SK-N-SH (cell line): Measurements from ENCODE around the gene CPED1. TPM values are rescaled to one million over a fixed set of nuclear protein-coding genes. Genes with fewer than 3 reads are reported as not detected.

Experiments used
- CTCF ChIA-PET: fragments of 300-600, 350-600 bp; formaldehyde crosslinking; extraction: SDS; loops from one replicate; lab custom pipeline; 2021; lab: Yijun Ruan, JAX
- POLR2A ChIA-PET: fragments of 350-600 bp; sonication (Branson Sonifier 250); formaldehyde crosslinking; extraction: SDS; loops from one replicate; lab custom pipeline; 2020; ENCODE audit warnings: antibody characterized with exemption, inconsistent platforms; lab: Yijun Ruan, JAX
- DNase-seq: peaks from one replicate; pipeline ENCODE4 v3.0.0; 2012
- H2AFZ ChIP-seq: fragments of 200-600 bp; sonication (generic); 2 replicates; pipeline ENCODE4 v1.8.1; 2016; ENCODE audit warnings: antibody characterized with exemption, mild to moderate bottlenecking, low read depth
- H3F3A ChIP-seq: fragments of 200-600 bp; sonication (generic); replicated peaks from 2 replicates; pipeline ENCODE3; 2016; ENCODE audit warnings: antibody characterized with exemption, mild to moderate bottlenecking; ENCODE audit not compliant: insufficient read depth
- H3K27ac ChIP-seq, 2 experiments: fragments of 200-500 bp in 1 of 2; fragments of 200-600 bp in 1 of 2; sonication (Bioruptor generic) in 1 of 2; sonication (generic), shearing (Covaris generic) in 1 of 2; 2 replicates each; pipeline versions ENCODE4 v1.5.1 to v1.6.1; 2014 to 2016; ENCODE audit warnings: low read depth in 2 of 2, inconsistent platforms in 1 of 2, low read length in 1 of 2, mild to moderate bottlenecking in 1 of 2, mixed read lengths in 1 of 2
- H3K27me3 ChIP-seq: fragments of 200-600 bp; sonication (generic), shearing (Covaris generic); 2 replicates; pipeline ENCODE4 v1.6.1; 2016; ENCODE audit warnings: mixed run types; ENCODE audit not compliant: insufficient read depth
- H3K36me3 ChIP-seq, 2 experiments: fragments of 200-500 bp in 1 of 2; fragments of 200-600 bp in 1 of 2; sonication (Bioruptor generic) in 1 of 2; sonication (generic) in 1 of 2; replicated peaks in 1 of 2; 2 replicates each; pipeline versions ENCODE3 to v1.5.1; 2014 to 2016; ENCODE audit warnings: low read length in 1 of 2, mild to moderate bottlenecking in 1 of 2; ENCODE audit not compliant: insufficient read depth in 2 of 2, control insufficient read depth in 1 of 2
- H3K4me1 ChIP-seq, 2 experiments: fragments of 200-500 bp in 1 of 2; fragments of 200-600 bp in 1 of 2; sonication (Bioruptor generic) in 1 of 2; sonication (generic), shearing (Covaris generic) in 1 of 2; 2 replicates each; pipeline versions ENCODE4 v1.5.1 to v1.6.1; 2014 to 2016; ENCODE audit warnings: low read depth in 1 of 2, low read length in 1 of 2, mixed run types in 1 of 2; ENCODE audit not compliant: insufficient read depth in 2 of 2, control insufficient read depth in 1 of 2
- H3K4me2 ChIP-seq: fragments of 200-600 bp; sonication (generic), shearing (Covaris generic); 2 replicates; pipeline ENCODE4 v1.6.1; 2017; ENCODE audit warnings: mixed run types
- H3K4me3 ChIP-seq, 2 experiments: fragments of 200-500 bp in 1 of 2; fragments of 200-600 bp in 1 of 2; sonication (Bioruptor generic) in 1 of 2; sonication (generic), shearing (Covaris generic) in 1 of 2; 2 replicates each; pipeline versions ENCODE4 v1.5.1 to v1.8.1; 2014 to 2016; ENCODE audit warnings: low read depth in 2 of 2, inconsistent platforms in 1 of 2, low read length in 1 of 2, mild to moderate bottlenecking in 1 of 2, mixed read lengths in 1 of 2, moderate library complexity in 1 of 2
- H3K79me2 ChIP-seq: fragments of 200-600 bp; sonication (generic); 2 replicates; pipeline ENCODE4 v1.8.1; 2017; ENCODE audit warnings: mild to moderate bottlenecking; ENCODE audit not compliant: insufficient read depth
- H3K9ac ChIP-seq: fragments of 200-600 bp; sonication (generic); 2 replicates; pipeline ENCODE4 v1.6.1; 2017; ENCODE audit warnings: mixed run types
- H3K9me2 ChIP-seq: fragments of 200-600 bp; sonication (generic); 2 replicates; pipeline ENCODE4 v1.6.1; 2017; ENCODE audit warnings: mixed run types
- H3K9me3 ChIP-seq: fragments of 200-600 bp; sonication (generic); 2 replicates; pipeline ENCODE4 v1.6.1; 2017; ENCODE audit warnings: mixed run types, mild to moderate bottlenecking, moderate library complexity
- H4K20me1 ChIP-seq: fragments of 200-600 bp; sonication (generic); 2 replicates; pipeline ENCODE4 v1.6.1; 2017; ENCODE audit warnings: mild to moderate bottlenecking, mixed run types; ENCODE audit not compliant: insufficient read depth
- ELF1 ChIP-seq: IDR thresholded peaks from 2 replicates; pipeline ENCODE4 v1.4.0; 2012
- EP300 ChIP-seq, 2 experiments: IDR thresholded peaks; 2 replicates each; pipeline versions ENCODE4 v1.4.0 to v1.6.1; 2012; ENCODE audit warnings: borderline replicate concordance in 1 of 2, low read depth in 1 of 2, low read length in 1 of 2
- FOSL2 ChIP-seq: IDR thresholded peaks from 2 replicates; pipeline ENCODE4 v1.4.0; 2012; ENCODE audit warnings: low read depth, mild to moderate bottlenecking, moderate library complexity, borderline replicate concordance
- FOXJ3 ChIP-seq: sonication (generic); formaldehyde crosslinking; IDR thresholded peaks from 2 replicates; pipeline ENCODE4 v1.5.1; 2020; ENCODE audit warnings: mild to moderate bottlenecking, missing genetic modification reagents
- GATA2 ChIP-seq: sonication (generic); formaldehyde crosslinking; IDR thresholded peaks from 2 replicates; pipeline ENCODE4 v1.5.0; 2020; ENCODE audit warnings: mild to moderate bottlenecking, missing genetic modification reagents
- IRF3 ChIP-seq: fragments of 150-350 bp; IDR thresholded peaks from 2 replicates; pipeline ENCODE4 v1.6.1; 2016; ENCODE audit warnings: mild to moderate bottlenecking, low read depth, low read length
- NFIC ChIP-seq: IDR thresholded peaks from 2 replicates; pipeline ENCODE4 v1.4.0; 2012; ENCODE audit warnings: borderline replicate concordance
- RAD21 ChIP-seq: IDR thresholded peaks from 2 replicates; pipeline ENCODE4 v1.6.1; 2012; ENCODE audit warnings: mild to moderate bottlenecking, low read length
- RCOR1 ChIP-seq: fragments of 150-350 bp; IDR thresholded peaks from 2 replicates; pipeline ENCODE4 v1.6.1; 2017; ENCODE audit warnings: antibody characterized with exemption, low read length
- RFX5 ChIP-seq: IDR thresholded peaks from 2 replicates; pipeline ENCODE4 v1.6.1; 2012; ENCODE audit warnings: mild to moderate bottlenecking, improper control_type of control experiment, low read length
- TAF1 ChIP-seq: IDR thresholded peaks from 2 replicates; pipeline ENCODE4 v1.6.1; 2012; ENCODE audit warnings: low read depth, mild to moderate bottlenecking, low read length, moderate library complexity, borderline replicate concordance
- TCF12 ChIP-seq: IDR thresholded peaks from 2 replicates; pipeline ENCODE4 v1.4.0; 2012
- TEAD4 ChIP-seq: IDR thresholded peaks from 2 replicates; pipeline ENCODE4 v1.4.0; 2012; ENCODE audit warnings: mild to moderate bottlenecking, borderline replicate concordance; ENCODE audit not compliant: insufficient read depth
- USF2 ChIP-seq: fragments of 150-350 bp; IDR thresholded peaks from 2 replicates; pipeline ENCODE4 v1.6.1; 2017; ENCODE audit warnings: antibody characterized with exemption, low read length, low read depth, borderline replicate concordance
- YY1 ChIP-seq: IDR thresholded peaks from 2 replicates; pipeline ENCODE4 v1.4.0; 2012; ENCODE audit warnings: low read depth, mild to moderate bottlenecking
- WGBS: methylation state at CpG from one replicate; pipeline ENCODE4 v1.1.6; 2017; ENCODE audit warnings: low lambda C conversion rate; 5-methylcytosine and 5-hydroxymethylcytosine counted together
- polyA plus RNA-seq, 3 experiments: library from polyadenylated mRNA; depleted of rRNA; stranded (reverse); fragments of >200 nt; gene quantifications; 2 replicates each; pipeline ENCODE4 v1.2.3, GENCODE V29; 2012
- TF ChIP-seq, protein P1 (sequence below): IDR thresholded peaks from 2 replicates; pipeline ENCODE4 v1.6.1; 2012; ENCODE audit warnings: mild to moderate bottlenecking, low read depth, low read length, moderate library complexity
- TF ChIP-seq, protein P2 (sequence below): IDR thresholded peaks from 2 replicates; pipeline ENCODE4; 2012

The CPED1 gene
- polyA plus RNA-seq, 1 of the 3 experiments (the other 2 are of a cell fraction), result 4.4 TPM

- Histone ChIP-seq H2AFZ (no peak overlapping the region), H3F3A (no peaks in the 10 kb centered on the region), H3K4me1 (no peaks in the 10 kb centered on the region; a peak in 1 of 4 replicates), H3K27ac (no peak overlapping the region), H3K27me3 (no peaks in the 10 kb centered on the region), H3K4me3 (no peak overlapping the region), H3K36me3 (peaks cover 27 to 58% of the 10 kb centered on the region in 2 experiments), H3K9ac (no peak overlapping the region), H3K79me2 (no peaks in the 10 kb centered on the region), H4K20me1 (no peaks in the 10 kb centered on the region), H3K4me2 (no peak overlapping the region), H3K9me3 (no peaks in the 10 kb centered on the region), H3K9me2 (no peaks in the 10 kb centered on the region)
- 96% methylated on average over 1 of the region's 1 CpG for WGBS
- ChIA-PET POLR2A (interaction anchor here (1.3 kb wide), 1 partner anchor 11 kb away, joined by 7 read pairs; the partner anchor contains the start of gene ING3), CTCF (interaction anchor here (0.9 to 2.3 kb wide), 6 partner anchors 10 to 146 kb away, joined by 3 to 10 read pairs (median 4); partner anchors contain the start of gene CPED1)
- TF ChIP-seq, protein P1, sequence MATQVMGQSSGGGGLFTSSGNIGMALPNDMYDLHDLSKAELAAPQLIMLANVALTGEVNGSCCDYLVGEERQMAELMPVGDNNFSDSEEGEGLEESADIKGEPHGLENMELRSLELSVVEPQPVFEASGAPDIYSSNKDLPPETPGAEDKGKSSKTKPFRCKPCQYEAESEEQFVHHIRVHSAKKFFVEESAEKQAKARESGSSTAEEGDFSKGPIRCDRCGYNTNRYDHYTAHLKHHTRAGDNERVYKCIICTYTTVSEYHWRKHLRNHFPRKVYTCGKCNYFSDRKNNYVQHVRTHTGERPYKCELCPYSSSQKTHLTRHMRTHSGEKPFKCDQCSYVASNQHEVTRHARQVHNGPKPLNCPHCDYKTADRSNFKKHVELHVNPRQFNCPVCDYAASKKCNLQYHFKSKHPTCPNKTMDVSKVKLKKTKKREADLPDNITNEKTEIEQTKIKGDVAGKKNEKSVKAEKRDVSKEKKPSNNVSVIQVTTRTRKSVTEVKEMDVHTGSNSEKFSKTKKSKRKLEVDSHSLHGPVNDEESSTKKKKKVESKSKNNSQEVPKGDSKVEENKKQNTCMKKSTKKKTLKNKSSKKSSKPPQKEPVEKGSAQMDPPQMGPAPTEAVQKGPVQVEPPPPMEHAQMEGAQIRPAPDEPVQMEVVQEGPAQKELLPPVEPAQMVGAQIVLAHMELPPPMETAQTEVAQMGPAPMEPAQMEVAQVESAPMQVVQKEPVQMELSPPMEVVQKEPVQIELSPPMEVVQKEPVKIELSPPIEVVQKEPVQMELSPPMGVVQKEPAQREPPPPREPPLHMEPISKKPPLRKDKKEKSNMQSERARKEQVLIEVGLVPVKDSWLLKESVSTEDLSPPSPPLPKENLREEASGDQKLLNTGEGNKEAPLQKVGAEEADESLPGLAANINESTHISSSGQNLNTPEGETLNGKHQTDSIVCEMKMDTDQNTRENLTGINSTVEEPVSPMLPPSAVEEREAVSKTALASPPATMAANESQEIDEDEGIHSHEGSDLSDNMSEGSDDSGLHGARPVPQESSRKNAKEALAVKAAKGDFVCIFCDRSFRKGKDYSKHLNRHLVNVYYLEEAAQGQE, result no peak
- no peak for TF ChIP-seq IRF3
- no peak for TF ChIP-seq TEAD4
- TF ChIP-seq EP300 (IDR thresholded peaks at IDR 0.05; ENCODE audit: borderline replicate concordance in 1 of 2, low read depth in 1 of 2, low read length in 1 of 2), result no peak
- no peak for TF ChIP-seq NFIC
- TF ChIP-seq TAF1, result no peak
- no peak for TF ChIP-seq TCF12
- TF ChIP-seq, protein P2, sequence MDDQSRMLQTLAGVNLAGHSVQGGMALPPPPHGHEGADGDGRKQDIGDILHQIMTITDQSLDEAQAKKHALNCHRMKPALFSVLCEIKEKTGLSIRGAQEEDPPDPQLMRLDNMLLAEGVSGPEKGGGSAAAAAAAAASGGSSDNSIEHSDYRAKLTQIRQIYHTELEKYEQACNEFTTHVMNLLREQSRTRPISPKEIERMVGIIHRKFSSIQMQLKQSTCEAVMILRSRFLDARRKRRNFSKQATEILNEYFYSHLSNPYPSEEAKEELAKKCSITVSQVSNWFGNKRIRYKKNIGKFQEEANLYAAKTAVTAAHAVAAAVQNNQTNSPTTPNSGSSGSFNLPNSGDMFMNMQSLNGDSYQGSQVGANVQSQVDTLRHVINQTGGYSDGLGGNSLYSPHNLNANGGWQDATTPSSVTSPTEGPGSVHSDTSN, result no peak
- no peak for TF ChIP-seq ELF1
- DNase-seq, result no peak
These were observed 26.8 kb upstream of the CPED1 start for GRCh38 chr7:120961638-120962173.

GRCh38 chr7:120964088-120964487, 24.4 kb upstream of the CPED1 start:
- H2AFZ ChIP-seq, result no peak overlapping the region
- WGBS, result 97% methylated on average over 1 of the region's 1 CpG
- H3K36me3 ChIP-seq, result peaks cover 43 to 64% of the 10 kb centered on the region in 2 experiments
- H3K4me3 ChIP-seq, result no peak overlapping the region
- no peak overlapping the region for H3K9ac ChIP-seq
- no peaks in the 10 kb centered on the region; a peak in 1 of 4 replicates for H3K4me1 ChIP-seq
- H3K79me2 ChIP-seq, result no peaks in the 10 kb centered on the region
- no peak overlapping the region for H3K4me2 ChIP-seq
- H3K27ac ChIP-seq, result no peak overlapping the region
- no peak for DNase-seq
- no peaks in the 10 kb centered on the region for H4K20me1 ChIP-seq
- no peaks in the 10 kb centered on the region for H3F3A ChIP-seq
- CTCF ChIA-PET, result interaction anchor here (0.8 to 2.6 kb wide), 5 partner anchors 10 to 117 kb away, joined by 3 to 14 read pairs (median 7); partner anchors contain the start of gene CPED1
- H3K9me3 ChIP-seq, result no peaks in the 10 kb centered on the region
- no peaks in the 10 kb centered on the region for H3K27me3 ChIP-seq
- POLR2A ChIA-PET, result no interaction called here
- H3K9me2 ChIP-seq, result no peaks in the 10 kb centered on the region
- TF ChIP-seq TAF1 (no peak), FOSL2 (no peak), USF2 (no peak), YY1 (no peak), IRF3 (no peak), RFX5 (no peak), GATA2 (CRISPR knock-in tag) (no peak), RCOR1 (no peak), FOXJ3 (CRISPR knock-in tag) (no peak), ELF1 (no peak), RAD21 (no peak)
